Erythroblast (primary cell): ENCODE results near the gene CLIC4.

Source experiments
- DNase-seq, 2 experiments: peaks; one replicate each; lab custom pipeline; 2025; lab: John Stamatoyannopoulos, UW
- GATA1 ChIP-seq: IDR thresholded peaks from 2 replicates; pipeline ENCODE4 v1.6.1; 2011; ENCODE audit warnings: low read depth, mild to moderate bottlenecking, control low read depth, low read length, moderate library complexity
- POLR2A ChIP-seq: IDR thresholded peaks from 2 replicates; pipeline ENCODE4 v1.6.1; 2011; ENCODE audit warnings: mild to moderate bottlenecking, low read length

Gene CLIC4

GRCh38 chr1:24867084-24867870 lies 122.0 kb downstream of the CLIC4 start:
- no peak for DNase-seq

GRCh38 chr1:24868016-24868875 lies 123.0 kb downstream of the CLIC4 start:
- TF ChIP-seq POLR2A (no peak), GATA1 (no peak)
- no peak for DNase-seq

More at GRCh38 chr1:24867084-24867870, 122.0 kb downstream of the CLIC4 start:
- TF ChIP-seq GATA1: no peak

GRCh38 chr1:24870551-24871195 lies 125.4 kb downstream of the CLIC4 start:
- DNase-seq: no peak
- TF ChIP-seq POLR2A (no peak), GATA1 (no peak)

GRCh38 chr1:24871306-24871901 lies 126.2 kb downstream of the CLIC4 start:
- DNase-seq: no peak
- TF ChIP-seq GATA1 (no peak), POLR2A (no peak)

- DNase-seq: no peak
- TF ChIP-seq POLR2A (no peak), GATA1 (no peak)
Measured at GRCh38 chr1:24872061-24872850, 127.0 kb downstream of the CLIC4 start.

- no peak for DNase-seq
- TF ChIP-seq GATA1 (no peak), POLR2A (no peak)
Measured at GRCh38 chr1:24873148-24873547, 127.9 kb downstream of the CLIC4 start.

- no peak for TF ChIP-seq POLR2A
- no peak for TF ChIP-seq GATA1
- no peak for DNase-seq
Measured at GRCh38 chr1:24874056-24874455, 128.8 kb downstream of the CLIC4 start.

GRCh38 chr1:24874611-24875234 lies 129.5 kb downstream of the CLIC4 start:
- DNase-seq: no peak
- TF ChIP-seq POLR2A (no peak), GATA1 (no peak)

- TF ChIP-seq GATA1: no peak
- TF ChIP-seq POLR2A: no peak
- DNase-seq: no peak
Measured at GRCh38 chr1:24875257-24875656, 130.0 kb downstream of the CLIC4 start.

- DNase-seq: no peak
- no peak for TF ChIP-seq GATA1
- TF ChIP-seq POLR2A: no peak
Measured at GRCh38 chr1:24875991-24876506, 130.8 kb downstream of the CLIC4 start.

- TF ChIP-seq POLR2A (no peak), GATA1 (no peak)
- DNase-seq: no peak
Measured at GRCh38 chr1:24878045-24878444, 132.8 kb downstream of the CLIC4 start.
